C4-2B (cell line): Measurements from ENCODE around the gene ANKRD6.

Experiments used
- CTCF ChIP-seq: fragments of 450-650 bp; conservative IDR thresholded peaks from 2 replicates; pipeline ENCODE4 v1.5.1; 2017; ENCODE audit warnings: mild to moderate bottlenecking
- ZFX ChIP-seq: fragments of 450-650 bp; IDR thresholded peaks from 2 replicates; pipeline ENCODE4 v1.6.1; 2017

- TF ChIP-seq CTCF (no peak), ZFX (no peak)
Measured at GRCh38 chr6:89505847-89506246, 72.9 kb downstream of the ANKRD6 start.
